HEK293 (cell line): ENCODE data around the gene EEF1AKMT2.

Source experiments
- HOXC10 ChIP-seq: sonication (generic); formaldehyde crosslinking; IDR thresholded peaks from 2 replicates; pipeline ENCODE4 v1.8.1; 2023; ENCODE audit warnings: mild to moderate bottlenecking, missing genetic modification reagents
- KLF8 ChIP-seq: fragments of 450-650 bp; formaldehyde crosslinking; IDR thresholded peaks from 2 replicates; pipeline ENCODE4 v1.5.1; 2016; ENCODE audit warnings: missing biosample characterization, missing genetic modification characterization
- PRDM6 ChIP-seq: fragments of 450-650 bp; formaldehyde crosslinking; IDR thresholded peaks from 2 replicates; pipeline ENCODE4 v1.5.1; 2017; ENCODE audit warnings: missing biosample characterization, missing genetic modification characterization
- REPIN1 ChIP-seq: fragments of 450-650 bp; formaldehyde crosslinking; IDR thresholded peaks from 2 replicates; pipeline ENCODE4 v1.5.1; 2017; ENCODE audit warnings: missing biosample characterization, missing genetic modification characterization, low read depth
- REST ChIP-seq: fragments of 450-650 bp; formaldehyde crosslinking; IDR thresholded peaks from 2 replicates; pipeline ENCODE4 v1.5.1; 2016; ENCODE audit warnings: missing biosample characterization, missing genetic modification characterization
- WT1 ChIP-seq: fragments of 450-650 bp; formaldehyde crosslinking; IDR thresholded peaks from 2 replicates; pipeline ENCODE4 v1.5.1; 2016; ENCODE audit warnings: missing biosample characterization, missing genetic modification characterization
- ZBTB11 ChIP-seq: fragments of 450-650 bp; formaldehyde crosslinking; conservative IDR thresholded peaks from 2 replicates; pipeline ENCODE4 v1.5.1; 2016; ENCODE audit warnings: low read depth, missing biosample characterization, missing genetic modification characterization
- ZBTB26 ChIP-seq: fragments of 450-650 bp; formaldehyde crosslinking; optimal IDR thresholded peaks from 2 replicates; pipeline ENCODE3; 2016; ENCODE audit warnings: missing biosample characterization, mild to moderate bottlenecking, missing genetic modification characterization
- ZBTB44 ChIP-seq: fragments of 450-650 bp; IDR thresholded peaks from 2 replicates; pipeline ENCODE4 v1.5.1; 2018; ENCODE audit warnings: missing biosample characterization, mild to moderate bottlenecking, missing genetic modification characterization
- ZBTB7A ChIP-seq: fragments of 450-650 bp; formaldehyde crosslinking; IDR thresholded peaks from 2 replicates; pipeline ENCODE4 v1.5.1; 2016; ENCODE audit warnings: low read depth, missing biosample characterization, missing genetic modification characterization
- ZFP69B ChIP-seq: fragments of 450-650 bp; formaldehyde crosslinking; IDR thresholded peaks from 2 replicates; pipeline ENCODE4 v1.5.1; 2016; ENCODE audit warnings: missing biosample characterization, missing genetic modification characterization
- ZNF10 ChIP-seq: fragments of 450-650 bp; formaldehyde crosslinking; IDR thresholded peaks from 2 replicates; pipeline ENCODE4 v1.5.1; 2017; ENCODE audit warnings: missing biosample characterization, missing genetic modification characterization
- ZNF174 ChIP-seq: fragments of 450-650 bp; formaldehyde crosslinking; IDR thresholded peaks from 2 replicates; pipeline ENCODE4 v1.5.0; 2017; ENCODE audit warnings: missing biosample characterization, mild to moderate bottlenecking, missing genetic modification characterization
- ZNF202 ChIP-seq: fragments of 450-650 bp; formaldehyde crosslinking; IDR thresholded peaks from 2 replicates; pipeline ENCODE4 v1.5.1; 2016; ENCODE audit warnings: missing biosample characterization, missing genetic modification characterization, borderline replicate concordance
- ZNF211 ChIP-seq: fragments of 450-650 bp; formaldehyde crosslinking; IDR thresholded peaks from 2 replicates; pipeline ENCODE4 v1.5.1; 2016; ENCODE audit warnings: low read depth, missing biosample characterization, missing genetic modification characterization
- ZNF362 ChIP-seq: fragments of 450-650 bp; formaldehyde crosslinking; IDR thresholded peaks from 2 replicates; pipeline ENCODE4 v1.5.1; 2016; ENCODE audit warnings: missing biosample characterization, missing genetic modification characterization
- ZNF510 ChIP-seq: fragments of 450-650 bp; formaldehyde crosslinking; IDR thresholded peaks from 2 replicates; pipeline ENCODE4 v1.5.1; 2018; ENCODE audit warnings: mild to moderate bottlenecking, missing genetic modification characterization, missing biosample characterization; ENCODE audit not compliant: insufficient replicate concordance
- ZNF558 ChIP-seq: fragments of 450-650 bp; formaldehyde crosslinking; IDR thresholded peaks from 2 replicates; pipeline ENCODE4 v1.5.1; 2016; ENCODE audit warnings: missing biosample characterization, missing genetic modification characterization
- ZNF560 ChIP-seq: fragments of 450-650 bp; formaldehyde crosslinking; IDR thresholded peaks from 2 replicates; pipeline ENCODE4 v1.5.1; 2017; ENCODE audit warnings: missing biosample characterization, missing genetic modification characterization, borderline replicate concordance
- ZNF626 ChIP-seq: fragments of 450-650 bp; sonication (Bioruptor Pico); formaldehyde crosslinking; IDR thresholded peaks from 2 replicates; pipeline ENCODE4 v1.5.1; 2018; ENCODE audit warnings: missing biosample characterization, missing genetic modification characterization, inconsistent platforms
- ZNF629 ChIP-seq: fragments of 450-650 bp; formaldehyde crosslinking; IDR thresholded peaks from 2 replicates; pipeline ENCODE4 v1.5.1; 2017; ENCODE audit warnings: missing biosample characterization, missing genetic modification characterization
- ZNF654 ChIP-seq: fragments of 450-650 bp; formaldehyde crosslinking; IDR thresholded peaks from 2 replicates; pipeline ENCODE4 v1.5.1; 2016; ENCODE audit warnings: low read depth, missing biosample characterization, missing genetic modification characterization
- ZNF692 ChIP-seq: fragments of 450-650 bp; formaldehyde crosslinking; IDR thresholded peaks from 2 replicates; pipeline ENCODE4 v1.5.1; 2016; ENCODE audit warnings: missing biosample characterization, missing genetic modification characterization

Gene EEF1AKMT2

GRCh38 chr10:124741281-124741921 is 50.3 kb downstream of the EEF1AKMT2 start (continued):
- no peak for TF ChIP-seq ZBTB44 (tag by site-specific recombination)
- TF ChIP-seq ZNF202, result no peak
- no peak for TF ChIP-seq ZNF510 (tag by site-specific recombination)
- TF ChIP-seq ZNF362, result no peak
- TF ChIP-seq WT1 (tag by site-specific recombination), result no peak
- no peak for TF ChIP-seq ZNF626 (tag by site-specific recombination)
- TF ChIP-seq HOXC10, result no peak
- TF ChIP-seq ZNF558 (tag by site-specific recombination), result no peak
- peak; percentile 93 for TF ChIP-seq ZNF692 (tag by site-specific recombination)
- TF ChIP-seq REPIN1 (tag by site-specific recombination), result no peak
- peak; percentile 93 for TF ChIP-seq ZFP69B
- TF ChIP-seq ZNF211 (tag by site-specific recombination), result no peak
- no peak for TF ChIP-seq ZBTB7A (tag by site-specific recombination)
- TF ChIP-seq REST (tag by site-specific recombination), result no peak
- TF ChIP-seq PRDM6 (tag by site-specific recombination), result no peak
- no peak for TF ChIP-seq ZNF560 (tag by site-specific recombination)
- no peak for TF ChIP-seq KLF8 (tag by site-specific recombination)
- TF ChIP-seq ZNF174, result no peak
- TF ChIP-seq ZNF629 (tag by site-specific recombination), result no peak
- 0 out of 2 replicates have a peak, but pooled peaks have one; percentile 26 for TF ChIP-seq ZNF10 (tag by site-specific recombination)
- TF ChIP-seq ZBTB11 (tag by site-specific recombination), result no peak
- peak; percentile 69 for TF ChIP-seq ZNF654 (tag by site-specific recombination)
- TF ChIP-seq ZBTB26 (tag by site-specific recombination), result no peak
